ENCODE results near the gene UBE2D1. TPM values are rescaled to one million over a fixed set of nuclear protein-coding genes. Genes with fewer than 3 reads are reported as not detected.

Gene UBE2D1
- total and polyA plus RNA-seq, 2 donors (not counting 3 experiments of a cell fraction or from before 2014, with no cell fraction given): 13.5 to 14.5 TPM

GRCh38 chr10:58348571-58349033 is 13.8 kb downstream of the UBE2D1 start:
- ChIA-PET CTCF (interaction anchor here (0.9 to 2.4 kb wide), 2 partner anchors 12 to 36 kb away, joined by 3 to 8 read pairs; no protein-coding TSS in a partner anchor), POLR2A (interaction anchor here (0.5 kb wide), 1 partner anchor 15 kb away, joined by 4 read pairs; no protein-coding TSS in a partner anchor)
- Histone ChIP-seq H3K27me3 (ENCODE audit: control insufficient read depth in 2 of 2, insufficient read depth in 2 of 2, low read length in 2 of 2) (no peaks in the 10 kb centered on the region), H4K20me1 (replicated peaks; ENCODE audit: control insufficient read depth, extremely low read depth, insufficient read depth, low read length) (peaks cover 9% of the 10 kb centered on the region), H3K4me2 (ENCODE audit: insufficient read depth, low read length) (no peak overlapping the region), H3K27ac (ENCODE audit: insufficient read depth, low read depth, low read length) (no peak overlapping the region), H3K9ac (replicated peaks; ENCODE audit: extremely low read depth, insufficient read depth, low read length) (no peak overlapping the region), H3K4me3 (replicated peaks in 1 of 3; ENCODE audit: insufficient read depth in 1 of 3, low read depth in 1 of 3, low read length in 3 of 3) (no peak overlapping the region), H3K79me2 (ENCODE audit: control insufficient read depth, insufficient read depth, low read length) (peaks cover 47% of the 10 kb centered on the region), H3K9me3 (replicated peaks; ENCODE audit: control insufficient read depth, insufficient read depth, low read length) (no peaks in the 10 kb centered on the region), H3K4me1 (ENCODE audit: control insufficient read depth, extremely low read depth, insufficient read depth, low read length) (no peaks in the 10 kb centered on the region), H3K36me3 (ENCODE audit: control insufficient read depth in 2 of 2, extremely low read depth in 1 of 2, insufficient read depth in 2 of 2, low read length in 2 of 2) (no peaks in the 10 kb centered on the region), H2AFZ (ENCODE audit: low read depth, low read length) (no peak overlapping the region), H3K9me1 (replicated peaks; ENCODE audit: control insufficient read depth, extremely low read depth, insufficient read depth, low read length) (no peaks in the 10 kb centered on the region)
- no peak for TF ChIP-seq JUN (IDR thresholded peaks at IDR 0.05; ENCODE audit: borderline replicate concordance, insufficient read depth, insufficient read length, low read depth)
- no peak for TF ChIP-seq MAX (IDR thresholded peaks at IDR 0.05; ENCODE audit: insufficient read depth, insufficient read length)
- no peak for TF ChIP-seq FOS (IDR thresholded peaks at IDR 0.05; ENCODE audit: borderline replicate concordance, insufficient read depth, low read length)
- no peak for TF ChIP-seq POLR2AphosphoS5 (IDR thresholded peaks at IDR 0.05; ENCODE audit: insufficient read depth, low read depth, low read length)
- no peak for TF ChIP-seq GATA2 (IDR thresholded peaks at IDR 0.05; ENCODE audit: insufficient read depth, insufficient read length, low read depth, low read length)
- no peak for TF ChIP-seq MYC (IDR thresholded peaks at IDR 0.05; ENCODE audit: low read depth, low read length)
- no peak for TF ChIP-seq CTCF (IDR thresholded peaks at IDR 0.05; ENCODE audit: extremely low read depth in 1 of 2, insufficient read depth in 1 of 2, low read depth in 1 of 2, low read length in 2 of 2)
- TF ChIP-seq POLR2A (IDR thresholded peaks at IDR 0.05; ENCODE audit: low read depth, low read length): no peak
- no peak for TF ChIP-seq EZH2 (IDR thresholded peaks at IDR 0.05; ENCODE audit: borderline replicate concordance, low read depth, low read length, severe bottlenecking)
- DNase-seq (ENCODE audit: low read depth, low spot score) (no peak), FAIRE-seq (no peak)
- dilution Hi-C loops (cut with MboI; ENCODE audit: extremely low pct_ligation_motif_present, low sequenced_read_pairs): no loop called here
- BruUV-seq (replicated peaks): no TSS peak
- intact Hi-C loops (cut with micrococcal nuclease): no loop called here
